ENCODE results near the gene DMRT1.

- no peak for TF ChIP-seq POLR2A (IDR thresholded peaks at IDR 0.05; ENCODE audit: low read length)
- no peak for TF ChIP-seq GATA1 (IDR thresholded peaks at IDR 0.05; ENCODE audit: low read depth, low read length)
Observed at GRCh38 chr9:859251-859650, 17.8 kb downstream of the DMRT1 start.
